Islet of Langerhans (tissue), 1 donor: ENCODE measurements around the gene DYSF.

Source experiments
- FAIRE-seq: peaks from one replicate; lab custom pipeline; 2011; peaks lifted over from hg19 to GRCh38; lab: Jason Lieb, UNC

DYSF gene

GRCh38 chr2:71679491-71679890 lies 226.1 kb downstream of the DYSF start:
- no peak for FAIRE-seq

GRCh38 chr2:71680925-71681324 lies 227.6 kb downstream of the DYSF start:
- no peak for FAIRE-seq

GRCh38 chr2:71681626-71682025 lies 228.3 kb downstream of the DYSF start:
- no peak for FAIRE-seq

- no peak for FAIRE-seq
These were observed 229.0 kb downstream of the DYSF start for GRCh38 chr2:71682341-71682740.

- FAIRE-seq = no peak
These were observed 229.7 kb downstream of the DYSF start for GRCh38 chr2:71683070-71683469.

GRCh38 chr2:71683666-71684065 lies 230.3 kb downstream of the DYSF start:
- FAIRE-seq = no peak

- no peak for FAIRE-seq
These were observed 231.1 kb downstream of the DYSF start for GRCh38 chr2:71684226-71685072.

- FAIRE-seq = no peak
These were observed 231.9 kb downstream of the DYSF start for GRCh38 chr2:71685073-71685848.

- FAIRE-seq = no peak
These were observed 232.7 kb downstream of the DYSF start for GRCh38 chr2:71685941-71686611.

GRCh38 chr2:71686781-71687180 lies 233.4 kb downstream of the DYSF start:
- FAIRE-seq = no peak

GRCh38 chr2:71687412-71687811 lies 234.1 kb downstream of the DYSF start:
- no peak for FAIRE-seq

GRCh38 chr2:71688530-71688929 lies 235.2 kb downstream of the DYSF start:
- FAIRE-seq = no peak

- FAIRE-seq = no peak
These were observed 236.0 kb downstream of the DYSF start for GRCh38 chr2:71689393-71689792.

GRCh38 chr2:71689968-71690834 lies 236.8 kb downstream of the DYSF start:
- no peak for FAIRE-seq

- FAIRE-seq = no peak
These were observed 237.6 kb downstream of the DYSF start for GRCh38 chr2:71690876-71691475.

GRCh38 chr2:71691747-71692441 lies 238.5 kb downstream of the DYSF start:
- no peak for FAIRE-seq

- no peak for FAIRE-seq
These were observed 239.4 kb downstream of the DYSF start for GRCh38 chr2:71692621-71693277.

GRCh38 chr2:71693286-71694270 lies 240.2 kb downstream of the DYSF start:
- FAIRE-seq = no peak
